Measurements from ENCODE around the gene NRG2.

The NRG2 gene

GRCh38 chr5:140040358-140040757, 2.7 kb downstream of the NRG2 start:
- DNase-seq: no peak

- peak; percentile 65 for DNase-seq
Observed at GRCh38 chr5:140039561-140039960, 3.5 kb downstream of the NRG2 start.

GRCh38 chr5:140038373-140038957, 4.6 kb downstream of the NRG2 start:
- no peak for DNase-seq

- DNase-seq: no peak
Observed at GRCh38 chr5:140037012-140037411, 6.1 kb downstream of the NRG2 start.

- DNase-seq: no peak
Observed at GRCh38 chr5:140035881-140036280, 7.2 kb downstream of the NRG2 start.

GRCh38 chr5:140033037-140033760, 9.9 kb downstream of the NRG2 start:
- no peak for DNase-seq

- no peak for DNase-seq
Observed at GRCh38 chr5:140032296-140032695, 10.8 kb downstream of the NRG2 start.

GRCh38 chr5:140027807-140028206, 15.3 kb downstream of the NRG2 start:
- no peak for DNase-seq

- no peak for DNase-seq
Observed at GRCh38 chr5:140025736-140026135, 17.4 kb downstream of the NRG2 start.

GRCh38 chr5:140024928-140025327, 18.2 kb downstream of the NRG2 start:
- peak; percentile 5 for DNase-seq

GRCh38 chr5:140023611-140024191, 19.4 kb downstream of the NRG2 start:
- DNase-seq: no peak

- no peak for DNase-seq
Observed at GRCh38 chr5:140020601-140021177, 22.4 kb downstream of the NRG2 start.

- no peak for DNase-seq
Observed at GRCh38 chr5:140018920-140019644, 24.0 kb downstream of the NRG2 start.

GRCh38 chr5:140018517-140018916, 24.6 kb downstream of the NRG2 start:
- DNase-seq: no peak

GRCh38 chr5:140018096-140018481, 25.0 kb downstream of the NRG2 start:
- DNase-seq: no peak

- DNase-seq: no peak
Observed at GRCh38 chr5:140017397-140018095, 25.6 kb downstream of the NRG2 start.

- DNase-seq: no peak
Observed at GRCh38 chr5:140015706-140016105, 27.4 kb downstream of the NRG2 start.

- no peak for DNase-seq
Observed at GRCh38 chr5:140014751-140015150, 28.3 kb downstream of the NRG2 start.

GRCh38 chr5:140013536-140013935, 29.6 kb downstream of the NRG2 start:
- no peak for DNase-seq

GRCh38 chr5:140012443-140012842, 30.7 kb downstream of the NRG2 start:
- no peak for DNase-seq

GRCh38 chr5:140011297-140011802, 31.7 kb downstream of the NRG2 start:
- DNase-seq: no peak

- no peak for DNase-seq
Observed at GRCh38 chr5:140010798-140011197, 32.3 kb downstream of the NRG2 start.

- DNase-seq: no peak
Observed at GRCh38 chr5:140007311-140007710, 35.8 kb downstream of the NRG2 start.
